Lower leg skin (tissue), 4 donors: Measurements from ENCODE around the gene ANK3. TPM values are rescaled to one million over a fixed set of nuclear protein-coding genes. Genes with fewer than 3 reads are reported as not detected.

Source experiments
- DNase-seq, 2 donors: peaks; one replicate each; pipeline ENCODE4 v3.0.0-alpha.2; 2019; ENCODE audit warnings: low spot score in 2 of 2
- H3K4me3 ChIP-seq: fragments of 200-600 bp; sonication (generic); 2 replicates; pipeline ENCODE4 v1.5.1; 2017; ENCODE audit warnings: mild to moderate bottlenecking, low read depth; ENCODE audit not compliant: poor library complexity, severe bottlenecking
- CTCF ChIP-seq, 3 donors: fragments of 450-650 bp; IDR thresholded peaks; one replicate each; pipeline ENCODE4 v1.5.1; 2016; ENCODE audit warnings: antibody characterized with exemption in 3 of 3, mild to moderate bottlenecking in 3 of 3, moderate library complexity in 2 of 3
- POLR2A ChIP-seq, 2 donors: fragments of 450-650 bp; IDR thresholded peaks; one replicate each; pipeline ENCODE4 v1.6.1; 2016 to 2017; ENCODE audit warnings: antibody characterized with exemption in 2 of 2, mild to moderate bottlenecking in 1 of 2, moderate library complexity in 1 of 2
- WGBS, 2 donors: methylation state at CpG; one replicate each; pipeline ENCODE4 v1.1.5; 2018; 5-methylcytosine and 5-hydroxymethylcytosine counted together
- intact Hi-C: fragments of 100-400 bp; cut with DNase I; formaldehyde crosslinking; loops from one replicate; pipeline ENCODE4 v1.15.0; 2023; ENCODE audit warnings: low total_unique reads
- total RNA-seq, 4 donors: library from RNA; depleted of rRNA; stranded (reverse); fragments of >200 nt; gene quantifications; one replicate each; pipeline ENCODE4 v1.1.0, GENCODE V29; 2016

Gene ANK3
- total RNA-seq, 4 donors from 2014 or later = 76.2 to 107 (median 91.5) TPM

- TF ChIP-seq CTCF (IDR thresholded peaks at IDR 0.05) = no peak
- intact Hi-C loops = no loop called here
- 91 to 93% methylated on average over 1 of the region's 1 CpG for WGBS, 2 donors
- DNase-seq = no peak
- no peak overlapping the region for H3K4me3 ChIP-seq
Measured at GRCh38 chr10:60134548-60134947, 255.1 kb downstream of the ANK3 start.

- H3K4me3 ChIP-seq = no peak overlapping the region
- intact Hi-C loops = no loop called here
- 72 to 85% methylated on average over 1 of the region's 1 CpG for WGBS, 2 donors
- TF ChIP-seq CTCF (IDR thresholded peaks at IDR 0.05) = no peak
- TF ChIP-seq POLR2A (IDR thresholded peaks at IDR 0.05) = no peak
- DNase-seq = no peak
Measured at GRCh38 chr10:60130130-60130579, 259.5 kb downstream of the ANK3 start.

GRCh38 chr10:60125895-60126294 is 263.8 kb downstream of the ANK3 start:
- intact Hi-C loops = no loop called here
- no peak for DNase-seq
- no peak overlapping the region for H3K4me3 ChIP-seq
- TF ChIP-seq CTCF (IDR thresholded peaks at IDR 0.05) (no peak), POLR2A (IDR thresholded peaks at IDR 0.05) (no peak)

- no peak for DNase-seq
- no peak overlapping the region for H3K4me3 ChIP-seq
- WGBS, 2 donors = 90 to 96% methylated on average over 5 of the region's 5 CpGs
- intact Hi-C loops = no loop called here
- TF ChIP-seq POLR2A (IDR thresholded peaks at IDR 0.05) (no peak), CTCF (IDR thresholded peaks at IDR 0.05) (no peak)
Measured at GRCh38 chr10:60124536-60124935, 265.1 kb downstream of the ANK3 start.

- no peak for TF ChIP-seq CTCF (IDR thresholded peaks at IDR 0.05)
- no peak for TF ChIP-seq POLR2A (IDR thresholded peaks at IDR 0.05)
- DNase-seq = no peak
- no peak overlapping the region for H3K4me3 ChIP-seq
- intact Hi-C loops = no loop called here
- 29 to 41% methylated on average over 2 of the region's 2 CpGs for WGBS, 2 donors
Measured at GRCh38 chr10:60123668-60124067, 266.0 kb downstream of the ANK3 start.

GRCh38 chr10:60123172-60123571 is 266.5 kb downstream of the ANK3 start:
- DNase-seq = peak in 1 of 2 donors; percentile 42
- intact Hi-C loops = no loop called here
- H3K4me3 ChIP-seq = no peak overlapping the region
- TF ChIP-seq POLR2A (IDR thresholded peaks at IDR 0.05) (no peak), CTCF (IDR thresholded peaks at IDR 0.05) (no peak)
- 27% methylated on average over 3 of the region's 3 CpGs for WGBS, 2 donors
